ENCODE data around the gene STAM. TPM values are rescaled to one million over a fixed set of nuclear protein-coding genes. Genes with fewer than 3 reads are reported as not detected.
"Not testable (repeated sequence)": the region's sequence is repeated elsewhere in the genome, so short reads cannot be mapped to it uniquely, and the experiment has no call there.

Gene STAM
- total RNA-seq, 1 donor from 2014 or later = 25.0 TPM

DNA sequence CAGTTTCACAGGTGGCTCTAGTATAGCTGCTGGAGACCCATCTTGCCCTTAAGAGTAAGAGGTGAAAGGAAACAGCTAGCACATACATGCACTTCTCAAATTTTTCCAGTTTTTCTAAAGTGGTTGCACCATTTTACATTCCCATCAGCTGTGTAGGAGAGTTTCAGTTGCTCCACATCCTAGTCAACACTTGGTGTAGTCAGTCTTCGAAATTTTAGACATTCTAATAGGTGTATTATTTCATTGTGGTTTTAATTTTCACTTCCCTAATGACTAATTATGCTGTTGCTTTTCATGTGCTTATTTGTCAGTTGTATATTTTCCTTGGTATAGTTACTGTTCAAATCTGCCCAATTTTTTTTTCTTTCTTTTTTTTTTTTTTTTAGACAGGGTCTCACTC lies 17.3 kb upstream of the STAM start:
- Mint-ChIP-seq H3K27me3 (peaks cover 25% of the 10 kb centered on the region), H3K4me1 (no peaks in the 10 kb centered on the region), H3K27ac (no peak overlapping the region), H3K4me3 (no peak overlapping the region), H3K9me3 (no peaks in the 10 kb centered on the region), H3K36me3 (ENCODE audit: low read depth) (no peaks in the 10 kb centered on the region)
- DNase-seq = no peak
- intact Hi-C loops (cut with micrococcal nuclease) = no loop called here

DNA sequence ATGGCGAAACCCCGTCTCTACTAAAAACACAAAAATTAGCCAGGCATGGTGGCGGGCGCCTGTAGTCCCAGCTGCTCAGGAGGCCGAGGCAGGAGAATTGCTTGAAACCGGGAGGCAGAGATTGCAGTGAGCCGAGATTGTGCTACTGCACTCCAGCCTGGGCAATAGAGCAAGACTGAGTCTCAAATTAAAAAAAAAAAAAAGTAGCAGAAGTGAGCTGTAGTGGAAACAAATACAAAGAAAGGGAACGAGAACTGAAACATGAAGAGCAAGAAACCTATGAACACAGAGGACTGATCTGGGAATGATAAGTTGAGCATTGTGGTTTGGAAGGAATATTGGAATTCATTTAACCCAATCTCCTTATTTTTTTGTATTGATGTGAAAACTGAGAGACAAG lies 11.4 kb upstream of the STAM start:
- peaks cover 15% of the 10 kb centered on the region for H3K27me3 Mint-ChIP-seq
- DNase-seq; H3K4me1 Mint-ChIP-seq; H3K36me3 Mint-ChIP-seq (ENCODE audit: low read depth); intact Hi-C loops (cut with micrococcal nuclease); H3K9me3 Mint-ChIP-seq; H3K27ac Mint-ChIP-seq; H3K4me3 Mint-ChIP-seq: not testable (repeated sequence)

- Mint-ChIP-seq H3K27ac (no peak overlapping the region), H3K4me3 (no peak overlapping the region), H3K4me1 (no peaks in the 10 kb centered on the region), H3K36me3 (ENCODE audit: low read depth) (no peaks in the 10 kb centered on the region), H3K9me3 (no peaks in the 10 kb centered on the region), H3K27me3 (peaks cover 14% of the 10 kb centered on the region)
- intact Hi-C loops (cut with micrococcal nuclease) = no loop called here
- DNase-seq = no peak
Measured at GRCh38 chr10:17633353-17633752, 10.6 kb upstream of the STAM start.

GRCh38 chr10:17637869-17638268 lies 6.1 kb upstream of the STAM start:
- Mint-ChIP-seq H3K36me3 (ENCODE audit: low read depth) (no peaks in the 10 kb centered on the region), H3K27me3 (peaks cover 14% of the 10 kb centered on the region), H3K27ac (no peak overlapping the region), H3K4me1 (peaks cover 4% of the 10 kb centered on the region), H3K9me3 (no peaks in the 10 kb centered on the region), H3K4me3 (no peak overlapping the region)
- intact Hi-C loops (cut with micrococcal nuclease) = no loop called here
- peak; percentile 19 for DNase-seq

GRCh38 chr10:17640331-17640816 lies 3.6 kb upstream of the STAM start:
- intact Hi-C loops (cut with micrococcal nuclease) = loop anchor here (5.0 to 10.0 kb wide), 4 partner anchors 62 to 1014 kb away; partner anchors contain the start of genes ARL5B, NSUN6 and VIM
- H3K27me3 Mint-ChIP-seq = peaks cover 5% of the 10 kb centered on the region

DNA sequence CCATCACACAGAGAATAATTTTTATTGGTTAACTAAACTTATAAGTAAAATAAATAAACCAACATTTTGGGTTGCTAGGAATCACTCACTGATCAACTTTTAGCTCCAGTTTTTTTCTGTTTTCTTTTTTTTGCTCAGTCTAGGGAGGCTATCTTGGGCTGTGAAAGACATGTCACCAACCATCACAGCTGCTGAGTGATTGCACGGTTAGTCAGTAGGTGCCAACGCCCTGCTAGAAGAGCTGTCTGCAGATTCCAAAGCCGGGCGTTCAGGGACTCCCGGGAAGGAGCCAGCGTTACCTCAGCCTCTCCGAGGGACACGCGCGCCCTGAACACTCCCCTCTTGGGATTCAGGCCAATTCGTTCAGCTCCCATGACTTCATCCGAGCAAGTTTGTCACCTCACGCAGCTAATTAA lies 604 bp upstream of the STAM start:
- Mint-ChIP-seq H3K9me3 (peaks cover 5% of the 10 kb centered on the region), H3K27me3 (no peaks in the 10 kb centered on the region), H3K4me3 (peak overlapping the region; percentile 96), H3K4me1 (peaks cover 39% of the 10 kb centered on the region), H3K36me3 (ENCODE audit: low read depth) (peaks cover 21% of the 10 kb centered on the region), H3K27ac (peak overlapping the region; percentile 100)
- intact Hi-C loops (cut with micrococcal nuclease) = loop anchor here (1.0 to 10.0 kb wide), 6 partner anchors 42 to 1011 kb away; partner anchors contain the start of genes ARL5B, NSUN6 and VIM
- DNase-seq = no peak

More at GRCh38 chr10:17640331-17640816, 3.6 kb upstream of the STAM start:
- Mint-ChIP-seq H3K9me3 (no peaks in the 10 kb centered on the region), H3K4me1 (peaks cover 14% of the 10 kb centered on the region), H3K36me3 (ENCODE audit: low read depth) (peaks cover 4% of the 10 kb centered on the region), H3K27ac (no peak overlapping the region), H3K4me3 (no peak overlapping the region)
- no peak for DNase-seq

- no peak for DNase-seq
- peak overlapping the region; percentile 96 for H3K4me3 Mint-ChIP-seq
- peaks cover 47% of the 10 kb centered on the region for H3K4me1 Mint-ChIP-seq
- H3K36me3 Mint-ChIP-seq (ENCODE audit: low read depth) = peaks cover 26% of the 10 kb centered on the region
- no peaks in the 10 kb centered on the region for H3K27me3 Mint-ChIP-seq
- peak overlapping the region; percentile 100 for H3K27ac Mint-ChIP-seq
- peaks cover 5% of the 10 kb centered on the region for H3K9me3 Mint-ChIP-seq
- intact Hi-C loops (cut with micrococcal nuclease) = loop anchor here (1.0 to 10.0 kb wide), 5 partner anchors 27 to 1010 kb away; partner anchors contain the start of genes ARL5B, HACD1, NSUN6 and VIM
Measured at GRCh38 chr10:17644485-17644943, 563 bp downstream of the STAM start.

DNA sequence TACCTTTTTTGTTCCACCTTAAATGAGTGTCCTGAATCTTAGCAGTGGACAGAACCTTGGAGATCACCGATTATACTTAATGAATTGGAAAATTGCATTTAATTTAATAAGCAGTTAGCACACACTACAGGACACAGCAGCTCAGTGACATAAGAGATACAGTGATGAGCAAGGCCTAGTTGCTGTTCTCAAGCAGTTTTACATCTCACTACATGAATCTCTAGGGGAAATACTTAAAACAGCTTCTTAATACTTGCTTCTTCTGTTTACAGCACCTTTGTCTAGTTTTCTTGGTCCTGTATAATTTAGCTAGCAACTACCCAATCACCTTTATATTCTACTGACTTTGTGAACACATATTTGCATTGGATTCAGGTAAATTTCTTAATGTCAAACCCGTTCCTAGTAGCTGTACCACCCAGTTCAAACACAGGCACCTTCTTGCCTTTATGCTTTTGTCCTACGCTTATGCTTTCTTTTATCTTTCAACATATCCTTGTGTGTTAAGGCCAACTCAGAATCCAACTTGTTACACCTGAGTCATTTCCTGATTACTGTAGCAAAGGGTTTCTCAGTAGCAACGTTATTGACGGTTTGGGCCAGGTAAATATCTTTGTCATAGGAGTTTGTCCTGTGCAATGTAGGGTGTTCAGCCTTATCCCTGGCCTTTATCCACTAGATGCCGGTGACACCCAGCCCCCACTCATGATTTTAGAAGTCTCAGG lies 1.8 kb downstream of the STAM start:
- Mint-ChIP-seq H3K36me3 (ENCODE audit: low read depth) (peaks cover 35% of the 10 kb centered on the region), H3K9me3 (peaks cover 5% of the 10 kb centered on the region), H3K4me1 (peaks cover 57% of the 10 kb centered on the region), H3K27ac (peak overlapping the region; percentile 100), H3K27me3 (no peaks in the 10 kb centered on the region), H3K4me3 (peak overlapping the region; percentile 96)
- intact Hi-C loops (cut with micrococcal nuclease) = loop anchor here (1.0 to 10.0 kb wide), 5 partner anchors 10 to 1009 kb away; partner anchors contain the start of genes ARL5B, NSUN6 and RSU1
- DNase-seq = peak; percentile 73

DNA sequence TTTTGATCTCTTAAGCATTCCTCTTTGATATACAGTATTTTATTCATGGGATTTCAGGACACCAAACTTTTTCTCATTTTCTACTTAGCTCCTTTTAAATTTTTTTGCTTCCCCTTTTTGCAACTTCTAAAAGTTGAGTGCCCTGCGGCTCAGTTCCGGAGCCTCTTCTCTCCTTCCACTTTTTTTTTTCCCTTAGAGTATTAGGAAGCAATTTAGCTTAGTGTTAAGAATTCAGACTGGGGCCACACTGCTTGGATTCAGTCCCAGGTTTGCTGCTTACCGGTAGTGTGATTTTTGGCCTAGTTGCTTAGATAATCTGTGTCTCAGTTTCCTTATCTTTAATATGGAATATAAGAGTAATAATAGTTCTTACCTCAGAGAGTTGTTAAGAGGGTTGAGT lies 3.4 kb downstream of the STAM start:
- H3K36me3 Mint-ChIP-seq (ENCODE audit: low read depth) = peaks cover 49% of the 10 kb centered on the region
- DNase-seq = peak; percentile 45
- peak overlapping the region; percentile 77 for H3K27ac Mint-ChIP-seq
- H3K27me3 Mint-ChIP-seq = no peaks in the 10 kb centered on the region
- H3K4me1 Mint-ChIP-seq = peaks cover 63% of the 10 kb centered on the region
- intact Hi-C loops (cut with micrococcal nuclease) = loop anchor here (5.0 to 10.0 kb wide), 2 partner anchors 830 to 1007 kb away; partner anchors contain the start of genes ARL5B, NSUN6 and RSU1
- peaks cover 5% of the 10 kb centered on the region for H3K9me3 Mint-ChIP-seq
- H3K4me3 Mint-ChIP-seq = peak overlapping the region; percentile 17

DNA sequence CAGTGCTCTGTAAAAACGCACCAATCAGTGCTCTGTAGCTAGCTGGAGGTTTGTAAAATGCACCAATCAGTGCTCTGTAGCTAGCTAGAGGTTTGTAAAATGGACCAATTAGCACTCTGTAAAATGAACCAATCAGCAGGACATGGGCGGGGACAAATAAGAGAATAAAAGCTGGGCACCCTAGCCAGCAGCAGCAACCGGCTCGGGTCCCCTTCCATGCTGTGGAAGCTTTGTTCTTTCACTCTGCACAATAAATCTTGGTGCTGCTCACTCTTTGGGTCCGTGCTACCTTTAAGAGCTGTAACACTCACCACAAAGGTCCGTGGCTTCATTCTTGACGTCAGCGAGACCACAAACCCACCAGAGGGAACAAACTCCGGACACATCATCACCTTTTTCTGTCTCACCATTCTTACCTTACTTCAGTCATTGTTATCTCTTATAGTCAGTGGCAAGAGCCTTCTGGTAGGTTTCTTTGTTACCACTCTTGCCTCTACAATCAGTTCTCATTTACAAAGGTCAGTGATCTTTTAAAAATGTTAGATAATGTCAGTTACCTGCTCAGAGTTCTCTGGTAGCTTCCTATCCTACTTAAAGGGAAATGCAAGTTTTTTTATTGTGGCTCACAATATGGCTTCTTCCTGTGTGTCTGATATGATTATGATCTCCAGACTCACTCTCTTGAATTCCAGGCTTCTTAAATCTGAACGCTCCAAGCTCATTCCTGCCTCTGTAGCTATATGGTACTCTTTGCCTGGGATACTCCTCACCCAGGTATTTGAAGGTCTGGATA lies 4.5 kb downstream of the STAM start:
- H3K27me3 Mint-ChIP-seq = no peaks in the 10 kb centered on the region
- DNase-seq = peak; percentile 84
- H3K27ac Mint-ChIP-seq = peak overlapping the region; percentile 82
- H3K4me1 Mint-ChIP-seq = peaks cover 60% of the 10 kb centered on the region
- H3K36me3 Mint-ChIP-seq (ENCODE audit: low read depth) = peaks cover 58% of the 10 kb centered on the region
- intact Hi-C loops (cut with micrococcal nuclease) = loop anchor here (5.0 to 10.0 kb wide), 2 partner anchors 831 to 1006 kb away; partner anchors contain the start of genes ARL5B, NSUN6 and RSU1
- peaks cover 9% of the 10 kb centered on the region for H3K9me3 Mint-ChIP-seq
- H3K4me3 Mint-ChIP-seq = peak overlapping the region; percentile 79

DNA sequence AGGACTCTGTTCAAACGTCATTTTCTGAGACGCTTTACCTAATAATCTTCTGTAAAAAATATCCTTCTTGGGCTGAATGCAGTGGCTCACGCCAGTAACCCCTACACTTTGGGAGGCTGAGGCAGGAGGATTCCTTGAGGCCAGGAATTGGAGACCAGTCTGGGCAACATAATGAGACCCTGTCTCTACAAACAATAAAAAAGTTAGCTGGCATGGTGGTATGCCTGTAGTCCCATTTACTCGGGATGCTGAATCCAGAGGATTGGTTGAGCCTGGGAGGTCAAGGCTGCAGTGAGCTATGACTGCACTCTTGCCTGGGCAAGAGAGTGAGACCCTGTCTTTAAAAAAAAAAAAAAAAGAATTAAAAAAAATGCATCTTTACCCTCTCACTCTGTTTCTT lies 5.1 kb downstream of the STAM start:
- DNase-seq = peak; percentile 55
- peak overlapping the region; percentile 79 for H3K4me3 Mint-ChIP-seq
- intact Hi-C loops (cut with micrococcal nuclease) = loop anchor here (5.0 to 10.0 kb wide), 2 partner anchors 832 to 1006 kb away; partner anchors contain the start of genes ARL5B, NSUN6 and RSU1
- no peaks in the 10 kb centered on the region for H3K27me3 Mint-ChIP-seq
- H3K36me3 Mint-ChIP-seq (ENCODE audit: low read depth) = peaks cover 64% of the 10 kb centered on the region
- H3K9me3 Mint-ChIP-seq = peaks cover 15% of the 10 kb centered on the region
- peaks cover 62% of the 10 kb centered on the region for H3K4me1 Mint-ChIP-seq
- H3K27ac Mint-ChIP-seq = peak overlapping the region; percentile 82

DNA sequence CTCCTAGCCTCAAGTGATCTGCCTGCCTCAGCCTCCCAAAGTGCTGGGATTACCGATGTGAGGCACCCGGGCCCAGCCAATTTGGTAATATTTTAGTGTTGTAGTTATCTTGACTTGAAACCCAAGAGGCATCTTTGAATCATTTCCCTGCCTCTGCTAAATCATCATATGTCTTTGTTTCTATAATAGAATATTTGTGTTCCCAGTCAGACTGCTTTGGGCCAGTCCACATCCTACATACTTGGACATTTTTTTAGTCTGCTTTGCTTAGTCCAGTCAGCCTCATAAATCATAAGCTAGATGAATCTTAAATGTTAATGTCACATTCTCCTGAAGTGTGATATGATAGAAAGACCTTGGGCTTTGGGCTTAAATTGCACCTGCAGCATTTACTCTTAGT lies 5.9 kb downstream of the STAM start:
- intact Hi-C loops (cut with micrococcal nuclease) = loop anchor here (5.0 to 10.0 kb wide), 2 partner anchors 833 to 1005 kb away; partner anchors contain the start of genes ARL5B, NSUN6 and RSU1
- DNase-seq = peak; percentile 34
- H3K4me1 Mint-ChIP-seq = peaks cover 62% of the 10 kb centered on the region
- no peak overlapping the region for H3K4me3 Mint-ChIP-seq
- peaks cover 15% of the 10 kb centered on the region for H3K9me3 Mint-ChIP-seq
- H3K27me3 Mint-ChIP-seq = no peaks in the 10 kb centered on the region
- H3K27ac Mint-ChIP-seq = no peak overlapping the region
- peaks cover 64% of the 10 kb centered on the region for H3K36me3 Mint-ChIP-seq (ENCODE audit: low read depth)

GRCh38 chr10:17650416-17650815 lies 6.5 kb downstream of the STAM start:
- intact Hi-C loops (cut with micrococcal nuclease) = no loop called here
- Mint-ChIP-seq H3K36me3 (ENCODE audit: low read depth) (peaks cover 70% of the 10 kb centered on the region), H3K4me1 (peaks cover 63% of the 10 kb centered on the region), H3K27ac (no peak overlapping the region), H3K27me3 (no peaks in the 10 kb centered on the region), H3K4me3 (no peak overlapping the region), H3K9me3 (peaks cover 18% of the 10 kb centered on the region)
- DNase-seq = no peak
